ENCODE results near the gene STRIT1. TPM values are rescaled to one million over a fixed set of nuclear protein-coding genes. Genes with fewer than 3 reads are reported as not detected.
A peak's percentile ranks its signal among the peaks of the same experiment; 100 is the strongest.

The STRIT1 gene
- total RNA-seq, 2 donors from 2014 or later: not detected

DNA sequence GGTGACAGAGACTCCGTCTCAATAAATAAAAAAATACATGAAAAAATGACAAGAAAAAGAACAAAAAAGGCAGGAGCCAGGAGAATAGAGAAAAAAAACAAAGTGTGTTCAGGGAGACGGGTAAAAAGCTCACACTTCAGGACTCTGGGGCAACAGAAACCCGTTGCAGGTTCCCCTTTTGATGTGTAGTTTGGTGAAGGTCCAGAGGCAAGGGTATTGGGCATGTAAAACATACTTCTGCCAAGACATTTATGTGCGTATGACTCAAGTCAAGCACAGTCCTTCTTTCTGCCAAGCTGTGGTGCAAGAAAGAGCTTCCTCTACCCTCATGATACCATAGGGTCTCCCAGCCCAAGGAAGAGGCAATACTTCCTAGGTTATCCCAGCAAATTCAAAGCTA is 33.4 kb upstream of the STRIT1 start:
- Histone ChIP-seq H3K4me3 (ENCODE audit: low read length) (peak overlapping the region; percentile 65), H3K36me3 (ENCODE audit: control insufficient read depth, insufficient read depth, low read length) (no peaks in the 10 kb centered on the region), H3K9me3 (ENCODE audit: control insufficient read depth, low read length) (peaks cover 9% of the 10 kb centered on the region), H3K27me3 (ENCODE audit: control insufficient read depth, insufficient read depth, low read length, poor library complexity, severe bottlenecking) (no peaks in the 10 kb centered on the region), H3K9ac (ENCODE audit: extremely low read depth, low read length, poor library complexity, severe bottlenecking) (peak overlapping the region; percentile 11), H3K27ac (ENCODE audit: low read depth, low read length) (no peak overlapping the region), H3K4me1 (ENCODE audit: control insufficient read depth, insufficient read depth, low read length) (peaks cover 5% of the 10 kb centered on the region)
- H3K27ac Mint-ChIP-seq: peak overlapping the region; percentile 80
- DNase-seq: no peak
- H3K27me3 Mint-ChIP-seq (ENCODE audit: insufficient read depth): no peaks in the 10 kb centered on the region
- peaks cover 2% of the 10 kb centered on the region for H3K9me3 Mint-ChIP-seq
- TF ChIP-seq CTCF (conservative IDR thresholded peaks at IDR 0.05): no peak
- WGBS, 2 experiments (ENCODE audit: insufficient coverage in 1 of 2, insufficient read length in 1 of 2): 73 to 79% methylated on average over 3 to 4 of the region's 4 CpGs
- H3K4me1 Mint-ChIP-seq: peaks cover 24% of the 10 kb centered on the region
- H3K36me3 Mint-ChIP-seq (ENCODE audit: low read depth): no peaks in the 10 kb centered on the region
- no peak overlapping the region for H3K4me3 Mint-ChIP-seq

- TF ChIP-seq CTCF (conservative IDR thresholded peaks at IDR 0.05): no peak
- Histone ChIP-seq H3K36me3 (ENCODE audit: control insufficient read depth, insufficient read depth, low read length) (no peaks in the 10 kb centered on the region), H3K9me3 (ENCODE audit: control insufficient read depth, low read length) (peaks cover 7% of the 10 kb centered on the region), H3K9ac (ENCODE audit: extremely low read depth, low read length, poor library complexity, severe bottlenecking) (no peak overlapping the region), H3K4me3 (ENCODE audit: low read length) (no peak overlapping the region), H3K4me1 (ENCODE audit: control insufficient read depth, insufficient read depth, low read length) (peaks cover 5% of the 10 kb centered on the region), H3K27me3 (ENCODE audit: control insufficient read depth, insufficient read depth, low read length, poor library complexity, severe bottlenecking) (no peaks in the 10 kb centered on the region), H3K27ac (ENCODE audit: low read depth, low read length) (no peak overlapping the region)
- DNase-seq: no peak
- no peak overlapping the region for H3K27ac Mint-ChIP-seq
- peaks cover 2% of the 10 kb centered on the region for H3K9me3 Mint-ChIP-seq
- H3K4me1 Mint-ChIP-seq: peaks cover 24% of the 10 kb centered on the region
- no peaks in the 10 kb centered on the region for H3K27me3 Mint-ChIP-seq (ENCODE audit: insufficient read depth)
- WGBS, 2 experiments (ENCODE audit: insufficient coverage in 1 of 2, insufficient read length in 1 of 2): 82 to 85% methylated on average over 4 to 5 of the region's 5 CpGs
- no peak overlapping the region for H3K4me3 Mint-ChIP-seq
- no peaks in the 10 kb centered on the region for H3K36me3 Mint-ChIP-seq (ENCODE audit: low read depth)
Measured at GRCh38 chr3:155326244-155326643, 32.8 kb upstream of the STRIT1 start.

DNA sequence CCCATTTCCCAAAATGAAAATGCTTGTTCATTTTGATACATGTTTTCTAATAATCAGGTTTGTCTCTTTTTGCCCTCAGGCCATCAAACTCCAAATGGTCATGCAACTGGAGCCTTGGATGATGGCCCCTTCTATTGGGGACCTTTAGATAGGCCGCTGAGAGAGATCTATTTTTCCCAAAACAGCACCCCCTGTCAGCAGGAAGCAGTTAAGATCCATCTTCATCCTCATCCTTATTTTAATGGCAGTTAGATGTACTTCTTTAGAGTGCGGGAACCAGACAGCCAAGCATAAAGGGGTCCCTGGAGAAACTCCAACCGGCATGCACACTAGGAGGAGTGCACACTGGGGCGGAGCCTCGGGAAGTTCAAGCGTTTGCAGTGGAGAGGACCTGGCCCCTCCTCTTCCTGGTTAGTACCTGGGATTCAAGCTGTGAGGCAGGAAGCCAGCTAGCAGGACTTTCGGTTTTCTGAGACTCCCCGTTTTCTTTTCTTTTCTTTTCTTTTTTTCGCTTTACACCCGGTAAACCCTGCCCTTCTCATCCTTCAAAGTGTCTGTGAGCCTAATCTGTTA is 31.9 kb upstream of the STRIT1 start:
- H3K9me3 ChIP-seq (ENCODE audit: control insufficient read depth, low read length): peaks cover 5% of the 10 kb centered on the region
- H3K4me1 ChIP-seq (ENCODE audit: control insufficient read depth, insufficient read depth, low read length): peaks cover 5% of the 10 kb centered on the region
- no peaks in the 10 kb centered on the region for H3K36me3 ChIP-seq (ENCODE audit: control insufficient read depth, insufficient read depth, low read length)
- Mint-ChIP-seq H3K27ac (no peak overlapping the region), H3K9me3 (peaks cover 2% of the 10 kb centered on the region), H3K27me3 (ENCODE audit: insufficient read depth) (no peaks in the 10 kb centered on the region), H3K36me3 (ENCODE audit: low read depth) (no peaks in the 10 kb centered on the region), H3K4me3 (no peak overlapping the region), H3K4me1 (peaks cover 24% of the 10 kb centered on the region)
- 91 to 93% methylated on average over 8 to 10 of the region's 10 CpGs for WGBS, 2 experiments (ENCODE audit: insufficient coverage in 1 of 2, insufficient read length in 1 of 2)
- H3K4me3 ChIP-seq (ENCODE audit: low read length): no peak overlapping the region
- TF ChIP-seq CTCF (conservative IDR thresholded peaks at IDR 0.05): peak; percentile 53
- no peaks in the 10 kb centered on the region for H3K27me3 ChIP-seq (ENCODE audit: control insufficient read depth, insufficient read depth, low read length, poor library complexity, severe bottlenecking)
- H3K27ac ChIP-seq (ENCODE audit: low read depth, low read length): no peak overlapping the region
- no peak for DNase-seq
- H3K9ac ChIP-seq (ENCODE audit: extremely low read depth, low read length, poor library complexity, severe bottlenecking): no peak overlapping the region

Measured in endodermal cell (in vitro differentiated cells).